K562 (cell line): ENCODE data around the gene EPHB4. TPM values are rescaled to one million over a fixed set of nuclear protein-coding genes. Genes with fewer than 3 reads are reported as not detected.

Source experiments
- CGGBP1 ChIP-seq: fragments of 250-450 bp; sonication (Bioruptor Pico); IDR thresholded peaks from 2 replicates; pipeline ENCODE4 v1.9.0; 2021; ENCODE audit warnings: mild to moderate bottlenecking
- CXXC5 ChIP-seq: fragments of 250-450 bp; sonication (Bioruptor Pico); IDR thresholded peaks from 2 replicates; pipeline ENCODE4 v1.8.0; 2022; ENCODE audit warnings: inconsistent platforms, mild to moderate bottlenecking, moderate library complexity
- DLX4 ChIP-seq: fragments of 250-450 bp; sonication (Bioruptor Pico); IDR thresholded peaks from 2 replicates; pipeline ENCODE4 v1.6.1; 2021; ENCODE audit warnings: mild to moderate bottlenecking
- E2F4 ChIP-seq: sonication (generic); formaldehyde crosslinking; IDR thresholded peaks from 2 replicates; pipeline ENCODE4 v1.8.0; 2022; ENCODE audit warnings: mild to moderate bottlenecking, low read depth, missing genetic modification reagents
- GABPB2 ChIP-seq: fragments of 250-450 bp; sonication (Bioruptor Pico); conservative IDR thresholded peaks from 2 replicates; pipeline ENCODE4 v1.5.1; 2021; ENCODE audit warnings: mild to moderate bottlenecking
- GTF2F1 ChIP-seq: IDR thresholded peaks from 2 replicates; pipeline ENCODE4 v1.6.1; 2011; ENCODE audit warnings: low read depth, low read length, improper control_type of control experiment
- JUN ChIP-seq, 2 experiments: sonication (generic) in 1 of 2; formaldehyde crosslinking in 1 of 2; IDR thresholded peaks; 2 replicates each; pipeline versions ENCODE4 v1.6.1 to v1.8.0; 2012 to 2022; ENCODE audit warnings: borderline replicate concordance in 2 of 2, mild to moderate bottlenecking in 2 of 2, improper control_type of control experiment in 1 of 2, low read depth in 1 of 2, low read length in 1 of 2, missing genetic modification reagents in 1 of 2
- MXD1 ChIP-seq: fragments of 250-450 bp; sonication (Bioruptor Pico); IDR thresholded peaks from 2 replicates; pipeline ENCODE4 v1.8.0; 2021; ENCODE audit warnings: borderline replicate concordance, mild to moderate bottlenecking, moderate library complexity; ENCODE audit not compliant: poor library complexity, severe bottlenecking
- NRF1 ChIP-seq, 2 experiments: fragments of 450-650 bp; IDR thresholded peaks in 1 of 2; conservative IDR thresholded peaks in 1 of 2; 2 replicates each; pipeline ENCODE4 v1.6.1; 2014; ENCODE audit warnings: mild to moderate bottlenecking in 2 of 2
- POLR2A ChIP-seq: fragments of 450-650 bp; conservative IDR thresholded peaks from 2 replicates; pipeline ENCODE4 v1.6.1; 2016
- POLR2B ChIP-seq: fragments of 450-650 bp; IDR thresholded peaks from 2 replicates; pipeline ENCODE4 v1.6.1; 2018; ENCODE audit warnings: low read depth; ENCODE audit not compliant: partially characterized antibody
- POLR3A ChIP-seq: IDR thresholded peaks from 2 replicates; pipeline ENCODE4 v1.6.1; 2011; ENCODE audit warnings: borderline replicate concordance, mild to moderate bottlenecking, moderate library complexity; ENCODE audit not compliant: insufficient read length, insufficient read depth; ENCODE audit errors: extremely low read depth
- PTTG1 ChIP-seq: fragments of 450-650 bp; IDR thresholded peaks from 2 replicates; pipeline ENCODE4 v1.6.1; 2016; ENCODE audit warnings: low read depth, mild to moderate bottlenecking, missing genetic modification characterization, missing compliant biosample characterization
- SMC3 ChIP-seq: conservative IDR thresholded peaks from 2 replicates; pipeline ENCODE4 v1.6.1; 2011; ENCODE audit warnings: low read depth, low read length, improper control_type of control experiment; ENCODE audit not compliant: insufficient read depth
- SRSF9 ChIP-seq: fragments of 200-400 bp; formaldehyde crosslinking; IDR thresholded peaks from 2 replicates; pipeline ENCODE4 v1.6.1; 2017; ENCODE audit warnings: low read depth, low read length, borderline replicate concordance
- ZNF263 ChIP-seq: sonication (generic); formaldehyde crosslinking; IDR thresholded peaks from 2 replicates; pipeline ENCODE4 v1.8.0; 2022; ENCODE audit warnings: mild to moderate bottlenecking, missing genetic modification reagents, borderline replicate concordance
- ZNF282 ChIP-seq: sonication (generic); formaldehyde crosslinking; IDR thresholded peaks from 2 replicates; pipeline ENCODE4 v1.8.1; 2023; ENCODE audit warnings: missing genetic modification reagents
- ZNF655 ChIP-seq: fragments of 250-450 bp; sonication (Bioruptor Pico); IDR thresholded peaks from 2 replicates; pipeline ENCODE4 v1.5.0; 2021
- ZNF695 ChIP-seq: fragments of 450-650 bp; formaldehyde crosslinking; IDR thresholded peaks from 2 replicates; pipeline ENCODE4 v1.4.0; 2020; ENCODE audit warnings: mild to moderate bottlenecking, moderate library complexity
- ZNF740 ChIP-seq, 3 experiments: fragments of 200-800 bp in 1 of 3; sonication (Bioruptor generic) in 1 of 3; sonication (generic) in 1 of 3; formaldehyde crosslinking in 1 of 3; IDR thresholded peaks; 2 replicates each; pipeline versions ENCODE4 v1.6.1 to v1.8.0; 2016 to 2022; ENCODE audit warnings: mild to moderate bottlenecking in 2 of 3, missing compliant biosample characterization in 2 of 3, missing genetic modification characterization in 2 of 3, missing genetic modification reagents in 1 of 3
- polyA plus RNA-seq, 8 experiments: library from polyadenylated mRNA; depleted of rRNA in 4 of 8; stranded (reverse) in 5 of 8; unstranded in 3 of 8; fragments of >200 nt; fragmentation: Nextera tagmentation in 2 of 8; fragmentation: Illumina TruSeq in 1 of 8; extraction: Ambion mirVana in 2 of 8; extraction: Trizol in 1 of 8; gene quantifications; 2 replicates each; pipeline versions ENCODE4 v1.2.1 to v1.2.3, GENCODE V29; 2011 to 2014; ENCODE audit warnings: inconsistent platforms in 1 of 8, missing spikeins in 1 of 8
- total RNA-seq, 7 experiments: library from RNA; depleted of rRNA in 6 of 7; stranded (reverse); fragments of >200 nt in 6 of 7; fragmentation: Illumina TruSeq in 2 of 7; extraction: Trizol in 2 of 7; gene quantifications; 2 replicates each; pipeline versions ENCODE4 v1.2.1 to v1.2.3, GENCODE V29; 2011 to 2021; ENCODE audit warnings: low replicate concordance in 1 of 7

The EPHB4 gene
- total and polyA plus RNA-seq, 9 of the 15 experiments (the other 6 are each of a cell fraction or from before 2014, with no cell fraction given), result 1.2 to 82.1 (median 37.9) TPM

- TF ChIP-seq CGGBP1 (no peak), DLX4 (no peak), NRF1 (conservative IDR thresholded peaks at IDR 0.05 in 1 of 2, IDR thresholded peaks at IDR 0.05 in 1 of 2) (0 out of 4 replicates have a peak, but pooled peaks of 1 of the 2 experiments have one; percentile 7), ZNF655 (CRISPR knock-in tag) (no peak), MXD1 (CRISPR knock-in tag) (no peak), POLR2A (no peak), ZNF282 (CRISPR knock-in tag) (no peak), E2F4 (no peak), ZNF263 (CRISPR knock-in tag) (peak; percentile 99), SRSF9 (no peak), ZNF695 (CRISPR knock-in tag) (no peak), PTTG1 (tag) (no peak), POLR3A (no peak), GTF2F1 (no peak), JUN (IDR thresholded peaks at IDR 0.05; ENCODE audit: borderline replicate concordance, low read depth, low read length) (peak; percentile 54; the same call in 1 of the 2 replicates), JUN (CRISPR knock-in tag; IDR thresholded peaks at IDR 0.05; ENCODE audit: borderline replicate concordance) (no peak), GABPB2 (no peak), CXXC5 (CRISPR knock-in tag) (0 out of 2 replicates have a peak, but pooled peaks have one; percentile 30), POLR2B (peak; percentile 20), ZNF740 (CRISPR knock-in tag; IDR thresholded peaks at IDR 0.05) (no peak), ZNF740 (tag; IDR thresholded peaks at IDR 0.05) (no peak), SMC3 (peak; percentile 91)
These were observed 28.1 kb downstream of the EPHB4 start (continued) for GRCh38 chr7:100799037-100799896.
